Subcutaneous adipose tissue (tissue), 4 donors: ENCODE results near the gene DCANP1. TPM values are rescaled to one million over a fixed set of nuclear protein-coding genes. Genes with fewer than 3 reads are reported as not detected.

Source experiments
- CTCF ChIP-seq: fragments of 450-650 bp; IDR thresholded peaks from one replicate; pipeline ENCODE4 v1.5.1; 2016; ENCODE audit warnings: low read depth, mild to moderate bottlenecking, control low read depth, antibody characterized with exemption, moderate library complexity
- total RNA-seq, 4 donors: library from RNA; depleted of rRNA; stranded (reverse); fragments of >200 nt; gene quantifications; one replicate each; pipeline ENCODE4 v1.1.0, GENCODE V29; 2016

Gene DCANP1
- total RNA-seq, 4 donors from 2014 or later: 0.17 TPM; not detected in 3

GRCh38 chr5:135484674-135485086 lies 37.5 kb upstream of the DCANP1 start:
- no peak for TF ChIP-seq CTCF

DNA sequence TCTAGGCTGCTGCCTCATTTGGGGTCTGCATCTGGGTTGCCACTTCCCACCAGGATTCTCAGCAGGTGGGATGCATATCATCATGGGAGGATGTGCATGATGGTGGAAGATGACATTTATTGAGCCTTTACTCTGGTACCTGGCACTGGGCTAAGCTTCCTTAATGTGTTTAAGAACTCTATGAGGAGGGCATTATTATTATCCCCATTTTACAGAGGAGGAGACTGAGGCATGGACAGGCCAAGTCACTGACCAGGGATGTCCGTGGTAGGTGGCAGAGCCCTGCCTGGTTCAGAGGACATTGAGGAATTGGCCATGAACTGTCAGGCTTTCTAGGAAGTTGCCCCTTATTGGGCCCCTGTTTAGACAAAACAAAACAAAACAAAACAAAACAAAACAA lies 36.1 kb upstream of the DCANP1 start:
- TF ChIP-seq CTCF: no peak

GRCh38 chr5:135482381-135482933 lies 35.3 kb upstream of the DCANP1 start:
- no peak for TF ChIP-seq CTCF

DNA sequence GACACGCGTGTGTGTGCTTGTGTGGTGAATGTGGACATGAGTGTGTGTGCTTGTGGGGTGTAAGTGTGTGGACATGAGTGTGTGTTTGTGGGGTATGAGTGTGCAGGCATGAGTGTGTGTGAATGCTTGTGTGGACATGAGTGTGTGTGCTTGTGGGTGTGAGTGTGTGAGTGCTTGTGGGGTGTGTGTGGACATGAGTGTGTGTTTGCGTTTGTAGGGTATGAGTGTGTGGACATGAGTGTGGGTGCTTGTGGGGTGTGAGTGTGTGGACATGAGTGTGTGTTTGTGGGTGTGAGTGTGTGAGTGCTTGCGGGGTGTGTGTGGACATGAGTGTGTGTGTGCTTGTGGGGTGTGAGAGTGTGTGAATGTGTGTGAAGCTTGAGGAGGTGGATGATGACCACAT lies 34.8 kb upstream of the DCANP1 start:
- no peak for TF ChIP-seq CTCF

DNA sequence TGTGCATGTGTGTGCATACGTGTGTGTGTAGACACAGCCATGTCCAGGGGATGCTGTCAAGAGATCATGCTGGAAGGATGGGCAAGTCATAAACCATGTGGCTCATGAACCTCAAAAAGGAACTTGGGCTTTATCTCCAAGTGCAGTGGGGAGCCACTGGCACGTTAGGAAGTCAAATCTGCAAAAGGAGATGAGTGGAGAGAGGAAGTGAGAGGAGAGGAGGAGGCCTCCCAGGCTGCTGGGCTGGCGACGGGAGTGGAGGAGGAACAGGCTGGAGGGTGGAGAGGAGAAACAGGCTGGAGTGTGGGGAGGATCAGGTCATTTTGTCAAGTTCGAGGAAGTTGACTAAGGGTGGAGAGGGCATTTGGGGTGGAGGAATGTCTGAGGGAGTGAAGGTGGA lies 34.2 kb upstream of the DCANP1 start:
- no peak for TF ChIP-seq CTCF

DNA sequence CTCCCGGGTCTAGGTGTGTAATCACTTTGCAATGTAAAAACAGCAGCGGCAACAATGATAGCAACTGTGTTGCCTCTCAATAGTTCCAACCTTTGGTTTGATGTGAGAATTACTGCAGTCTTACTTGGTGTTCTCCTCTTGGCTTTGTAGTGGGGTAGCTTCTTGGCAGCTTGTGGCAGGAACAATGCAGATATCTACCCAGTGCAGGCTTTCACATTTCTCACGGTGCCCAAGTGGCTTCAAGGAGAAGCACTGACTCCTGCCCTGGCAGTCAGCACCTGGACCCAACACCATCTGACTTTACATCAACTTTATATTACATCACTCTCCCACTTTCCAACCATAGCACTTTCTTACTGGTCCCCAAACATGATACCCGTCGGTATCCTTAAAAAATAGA lies 33.4 kb upstream of the DCANP1 start:
- TF ChIP-seq CTCF: no peak

DNA sequence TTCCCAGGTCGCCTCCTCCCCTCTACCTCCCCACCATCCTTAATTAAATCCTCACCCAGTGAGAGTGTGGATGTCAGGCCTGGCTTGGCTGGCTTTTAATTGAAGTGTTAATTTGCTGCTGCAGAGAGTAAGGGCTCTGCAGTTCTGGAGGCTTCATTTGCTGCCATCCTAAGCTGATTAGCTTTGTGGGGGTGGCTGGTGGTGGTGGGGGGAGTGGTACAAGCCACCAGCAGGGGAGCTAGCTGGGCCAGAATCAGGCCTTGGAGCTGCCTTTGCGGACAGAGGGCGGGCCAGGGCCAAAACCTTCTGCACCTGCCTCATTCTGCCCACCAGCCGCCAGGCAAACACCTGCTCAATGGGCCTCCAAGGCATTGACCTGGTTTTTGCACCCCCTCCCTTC lies 31.8 kb upstream of the DCANP1 start:
- no peak for TF ChIP-seq CTCF

- TF ChIP-seq CTCF: no peak
Measured at GRCh38 chr5:135477613-135478066, 30.5 kb upstream of the DCANP1 start.
